Measurements from ENCODE around the gene TMEM209. TPM values are rescaled to one million over a fixed set of nuclear protein-coding genes. Genes with fewer than 3 reads are reported as not detected.

The TMEM209 gene
- total RNA-seq, 1 experiment from 2014 or later: 30.8 TPM

DNA sequence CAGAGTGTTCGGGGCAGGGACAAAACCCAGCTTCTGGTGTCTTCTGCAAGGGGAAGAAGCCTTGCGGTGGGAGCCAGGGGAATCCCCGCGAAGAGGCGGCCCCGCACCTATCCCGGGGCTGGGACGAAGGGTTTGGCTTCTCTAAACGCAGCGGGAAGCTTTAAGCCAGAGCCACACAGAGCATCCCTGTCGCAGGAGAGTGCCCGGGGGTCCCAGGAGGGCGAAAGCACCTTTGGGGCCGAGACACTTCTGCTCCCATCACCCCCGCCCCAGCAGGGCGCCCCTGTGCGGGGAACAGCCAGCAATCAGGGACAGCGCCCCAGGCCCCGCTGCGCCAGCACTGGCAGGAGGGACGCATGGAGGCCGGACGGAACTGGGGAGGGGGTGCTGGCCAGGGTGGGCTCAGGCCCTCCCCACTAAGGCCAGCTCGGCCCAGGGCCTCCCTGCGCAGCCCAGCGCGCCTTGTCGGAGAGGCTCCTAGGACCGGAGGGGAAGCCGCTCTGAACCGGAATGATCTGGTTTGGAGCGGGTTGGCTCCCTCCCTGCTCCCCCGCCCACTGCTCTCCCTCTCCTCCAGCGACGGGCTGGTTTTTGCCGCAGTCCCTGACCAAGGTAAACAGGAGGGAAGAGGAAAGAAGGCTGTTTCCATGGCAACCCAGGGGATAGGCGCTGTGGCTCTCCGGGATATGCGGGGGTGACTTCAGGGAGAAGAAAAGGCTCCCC is 63.9 kb downstream of the TMEM209 start:
- no peak for DNase-seq
- intact Hi-C loops (cut with micrococcal nuclease; ENCODE audit: unreplicated experiment): no loop called here
- H3K79me2 ChIP-seq (ENCODE audit: low read depth): no peaks in the 10 kb centered on the region
- H3K36me3 ChIP-seq (ENCODE audit: low read depth): no peaks in the 10 kb centered on the region
- no peak overlapping the region for H3K4me2 ChIP-seq
- H2AFZ ChIP-seq: no peak overlapping the region
- BruUV-seq (replicated peaks): no TSS peak
- TF ChIP-seq, protein P1, sequence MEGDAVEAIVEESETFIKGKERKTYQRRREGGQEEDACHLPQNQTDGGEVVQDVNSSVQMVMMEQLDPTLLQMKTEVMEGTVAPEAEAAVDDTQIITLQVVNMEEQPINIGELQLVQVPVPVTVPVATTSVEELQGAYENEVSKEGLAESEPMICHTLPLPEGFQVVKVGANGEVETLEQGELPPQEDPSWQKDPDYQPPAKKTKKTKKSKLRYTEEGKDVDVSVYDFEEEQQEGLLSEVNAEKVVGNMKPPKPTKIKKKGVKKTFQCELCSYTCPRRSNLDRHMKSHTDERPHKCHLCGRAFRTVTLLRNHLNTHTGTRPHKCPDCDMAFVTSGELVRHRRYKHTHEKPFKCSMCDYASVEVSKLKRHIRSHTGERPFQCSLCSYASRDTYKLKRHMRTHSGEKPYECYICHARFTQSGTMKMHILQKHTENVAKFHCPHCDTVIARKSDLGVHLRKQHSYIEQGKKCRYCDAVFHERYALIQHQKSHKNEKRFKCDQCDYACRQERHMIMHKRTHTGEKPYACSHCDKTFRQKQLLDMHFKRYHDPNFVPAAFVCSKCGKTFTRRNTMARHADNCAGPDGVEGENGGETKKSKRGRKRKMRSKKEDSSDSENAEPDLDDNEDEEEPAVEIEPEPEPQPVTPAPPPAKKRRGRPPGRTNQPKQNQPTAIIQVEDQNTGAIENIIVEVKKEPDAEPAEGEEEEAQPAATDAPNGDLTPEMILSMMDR (conservative IDR thresholded peaks at IDR 0.05): no peak
- TF ChIP-seq EZH2 (IDR thresholded peaks at IDR 0.05; ENCODE audit: low read depth): no peak
- H4K20me1 ChIP-seq (ENCODE audit: insufficient read depth): no peaks in the 10 kb centered on the region
- POLR2A ChIA-PET (ENCODE audit: unreplicated experiment): no interaction called here
- no peak overlapping the region for H3K27ac ChIP-seq
- peaks cover 5% of the 10 kb centered on the region; the same call in 1 of the 2 replicates for H3K4me1 ChIP-seq (replicated peaks; ENCODE audit: insufficient read depth)
- CTCF ChIA-PET: no interaction called here
- no peaks in the 10 kb centered on the region for H3K9me2 ChIP-seq (ENCODE audit: insufficient read depth)
- no peaks in the 10 kb centered on the region for H3K9me3 ChIP-seq (ENCODE audit: insufficient read depth, low read depth)
- H3K27me3 ChIP-seq (ENCODE audit: insufficient read depth, low read depth): no peaks in the 10 kb centered on the region
- H3F3A ChIP-seq (ENCODE audit: insufficient read depth, low read depth): peaks cover 9% of the 10 kb centered on the region; the same call in 1 of the 2 replicates
- no peak overlapping the region for H3K4me3 ChIP-seq

DNA sequence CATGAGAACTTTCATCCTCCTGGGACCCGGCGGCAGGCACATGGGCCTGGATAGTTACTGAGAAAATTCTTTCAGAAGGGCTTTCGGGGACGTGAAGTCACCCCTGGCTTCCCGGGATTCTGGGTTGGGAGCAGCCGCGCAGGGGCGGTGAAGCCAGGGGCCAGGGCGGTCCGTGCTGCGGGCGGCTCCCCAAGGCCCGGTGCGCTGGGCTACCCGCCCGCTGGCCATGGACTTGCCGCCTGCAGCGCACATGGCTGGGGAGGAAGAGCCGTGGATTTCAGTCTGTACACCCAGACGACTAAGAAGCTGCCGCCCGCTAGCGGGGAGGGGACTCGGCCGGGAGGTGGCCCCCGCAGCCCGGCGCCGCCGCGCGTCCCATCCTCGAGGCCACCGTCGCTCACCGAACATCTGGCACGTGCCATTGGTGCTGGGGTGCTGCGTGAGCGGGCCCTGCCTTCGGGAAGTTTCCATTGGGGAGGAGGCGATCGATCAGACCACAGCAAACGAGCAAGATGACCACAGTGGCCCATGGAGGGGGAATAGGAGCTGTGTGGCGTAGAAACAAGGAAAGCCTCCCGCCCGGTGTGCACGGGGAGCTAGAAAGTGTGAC is 64.5 kb downstream of the TMEM209 start:
- no peak for DNase-seq
- Histone ChIP-seq H3K36me3 (ENCODE audit: low read depth) (no peaks in the 10 kb centered on the region), H3K9me3 (ENCODE audit: insufficient read depth, low read depth) (no peaks in the 10 kb centered on the region), H3K9me2 (ENCODE audit: insufficient read depth) (no peaks in the 10 kb centered on the region), H3K79me2 (ENCODE audit: low read depth) (no peaks in the 10 kb centered on the region), H3K4me2 (no peak overlapping the region), H2AFZ (no peak overlapping the region), H3F3A (ENCODE audit: insufficient read depth, low read depth) (peaks cover 9% of the 10 kb centered on the region; the same call in 1 of the 2 replicates), H3K27ac (no peak overlapping the region), H3K4me3 (no peak overlapping the region), H3K27me3 (ENCODE audit: insufficient read depth, low read depth) (no peaks in the 10 kb centered on the region), H4K20me1 (ENCODE audit: insufficient read depth) (no peaks in the 10 kb centered on the region), H3K4me1 (replicated peaks; ENCODE audit: insufficient read depth) (peaks cover 5% of the 10 kb centered on the region; the same call in 1 of the 2 replicates)
- intact Hi-C loops (cut with micrococcal nuclease; ENCODE audit: unreplicated experiment): no loop called here
- POLR2A ChIA-PET (ENCODE audit: unreplicated experiment): no interaction called here
- CTCF ChIA-PET: no interaction called here
- BruUV-seq (replicated peaks): no TSS peak
- TF ChIP-seq EZH2 (IDR thresholded peaks at IDR 0.05; ENCODE audit: low read depth): no peak
- TF ChIP-seq, protein P1 (conservative IDR thresholded peaks at IDR 0.05): no peak

DNA sequence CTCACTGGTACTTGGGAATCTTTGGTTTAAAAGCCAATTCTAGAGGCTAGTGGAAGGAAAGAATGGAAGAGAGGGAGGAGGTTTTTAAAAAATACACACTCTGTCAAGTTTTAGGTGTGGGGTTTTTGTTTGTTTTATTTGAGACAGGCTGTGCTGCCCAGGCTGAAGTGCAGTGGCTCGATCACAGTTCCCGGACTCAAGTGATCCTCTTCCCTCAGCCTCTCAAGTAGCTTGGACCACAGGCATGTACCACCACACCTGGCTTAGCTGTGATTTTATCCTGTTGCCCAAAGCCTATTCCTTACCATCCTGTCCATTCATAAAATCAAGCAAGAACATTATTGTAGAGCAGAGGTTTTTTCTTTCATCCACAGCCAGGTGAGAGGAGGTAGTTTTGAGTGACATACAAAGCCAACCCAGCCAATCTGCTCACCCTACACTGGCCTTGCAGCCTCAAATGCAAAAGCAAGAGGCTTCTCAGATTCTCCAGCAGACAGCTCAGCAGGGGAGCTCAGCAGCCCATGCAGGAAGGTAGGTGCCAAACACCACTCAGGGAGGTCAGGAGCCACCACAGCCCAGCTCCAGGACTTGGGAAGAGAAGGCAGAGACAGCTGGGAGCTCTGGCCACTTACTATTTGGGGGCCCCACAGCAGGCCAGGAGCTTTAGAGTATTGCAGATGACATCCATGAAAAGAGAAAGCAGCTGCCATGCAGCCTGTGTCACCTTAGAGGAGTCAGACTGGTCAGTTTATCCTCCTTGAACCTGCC is 65.8 kb downstream of the TMEM209 start:
- BruUV-seq (replicated peaks): no TSS peak
- peaks cover 3% of the 10 kb centered on the region; the same call in 1 of the 2 replicates for H3K4me1 ChIP-seq (replicated peaks; ENCODE audit: insufficient read depth)
- POLR2A ChIA-PET (ENCODE audit: unreplicated experiment): no interaction called here
- no peaks in the 10 kb centered on the region for H4K20me1 ChIP-seq (ENCODE audit: insufficient read depth)
- no peaks in the 10 kb centered on the region for H3K27me3 ChIP-seq (ENCODE audit: insufficient read depth, low read depth)
- no peaks in the 10 kb centered on the region for H3K9me3 ChIP-seq (ENCODE audit: insufficient read depth, low read depth)
- no peak for DNase-seq
- no peaks in the 10 kb centered on the region for H3K36me3 ChIP-seq (ENCODE audit: low read depth)
- H3K4me2 ChIP-seq: no peak overlapping the region
- CTCF ChIA-PET: no interaction called here
- H3F3A ChIP-seq (ENCODE audit: insufficient read depth, low read depth): peaks cover 9% of the 10 kb centered on the region; the same call in 1 of the 2 replicates
- intact Hi-C loops (cut with micrococcal nuclease; ENCODE audit: unreplicated experiment): no loop called here
- H3K79me2 ChIP-seq (ENCODE audit: low read depth): no peaks in the 10 kb centered on the region
- H3K9me2 ChIP-seq (ENCODE audit: insufficient read depth): no peaks in the 10 kb centered on the region
- TF ChIP-seq, protein P1 (conservative IDR thresholded peaks at IDR 0.05): no peak
- TF ChIP-seq EZH2 (IDR thresholded peaks at IDR 0.05; ENCODE audit: low read depth): no peak
- no peak overlapping the region for H3K27ac ChIP-seq
- no peak overlapping the region for H3K4me3 ChIP-seq
- H2AFZ ChIP-seq: no peak overlapping the region
